ENCODE measurements around the gene CD300C.
"Not testable (repeated sequence)": the region's sequence is repeated elsewhere in the genome, so short reads cannot be mapped to it uniquely, and the experiment has no call there.

CD300C gene

DNA sequence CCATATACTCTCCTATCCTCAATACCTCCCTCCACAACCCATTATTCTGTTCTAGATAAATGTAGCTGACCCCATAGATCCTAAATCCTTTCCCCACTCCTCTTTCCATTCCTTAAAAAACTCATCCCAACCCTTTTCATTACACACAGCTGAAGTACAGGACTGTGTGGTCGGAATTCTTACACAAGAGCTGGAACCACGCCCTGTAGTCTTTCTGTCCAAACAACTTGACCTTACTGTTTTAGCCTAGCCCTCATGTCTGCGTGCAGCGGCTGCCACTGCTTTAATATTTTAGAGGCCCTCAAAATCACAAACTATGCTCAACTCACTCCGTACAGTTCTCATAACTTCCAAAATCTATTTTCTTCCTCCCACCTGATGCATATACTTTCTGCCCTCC, 42.0 kb downstream of the CD300C start:
- DNase-seq: not testable (repeated sequence)

- no peak for DNase-seq
Observed at GRCh38 chr17:74502861-74503260, 43.1 kb downstream of the CD300C start.

DNA sequence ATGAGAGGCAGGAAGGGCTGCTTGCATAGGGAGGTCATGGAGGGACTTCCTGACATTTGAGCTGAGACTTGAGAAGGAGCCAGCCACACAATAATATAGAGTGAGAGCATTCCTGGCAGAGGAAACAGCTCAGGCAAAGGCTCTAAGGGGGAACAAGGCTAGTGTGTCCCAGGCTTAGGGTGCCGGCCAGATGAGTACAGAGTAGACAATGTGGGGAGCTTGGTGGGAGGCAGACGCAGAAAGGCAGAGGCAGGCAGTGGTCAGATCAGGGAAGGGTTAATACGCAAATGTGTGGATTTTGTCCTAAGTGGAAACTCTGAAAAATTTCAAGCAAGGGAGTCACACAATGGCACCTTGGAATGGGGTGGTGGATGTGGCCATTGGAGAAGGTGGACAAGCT, 45.9 kb downstream of the CD300C start:
- DNase-seq: no peak

DNA sequence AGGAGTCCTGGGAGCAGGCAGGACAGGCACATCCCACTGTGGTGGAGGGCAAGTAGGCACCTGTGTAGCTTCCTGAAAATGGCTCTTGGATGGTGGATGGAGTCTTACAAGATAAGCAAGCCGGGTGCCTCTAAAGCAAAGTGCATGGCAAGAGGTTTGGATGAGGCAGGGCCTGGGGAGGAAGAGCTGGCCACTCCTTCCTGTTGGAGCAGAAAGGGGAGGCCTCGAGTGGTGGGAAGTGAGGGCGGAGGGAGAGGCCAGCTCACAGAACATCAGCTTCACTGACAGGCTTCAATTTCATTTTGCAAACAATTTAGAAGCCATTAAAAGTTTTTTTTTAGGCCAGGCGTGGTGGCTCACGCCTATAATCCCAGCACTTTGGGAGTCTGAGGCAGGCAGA, 48.4 kb downstream of the CD300C start:
- no peak for DNase-seq

DNA sequence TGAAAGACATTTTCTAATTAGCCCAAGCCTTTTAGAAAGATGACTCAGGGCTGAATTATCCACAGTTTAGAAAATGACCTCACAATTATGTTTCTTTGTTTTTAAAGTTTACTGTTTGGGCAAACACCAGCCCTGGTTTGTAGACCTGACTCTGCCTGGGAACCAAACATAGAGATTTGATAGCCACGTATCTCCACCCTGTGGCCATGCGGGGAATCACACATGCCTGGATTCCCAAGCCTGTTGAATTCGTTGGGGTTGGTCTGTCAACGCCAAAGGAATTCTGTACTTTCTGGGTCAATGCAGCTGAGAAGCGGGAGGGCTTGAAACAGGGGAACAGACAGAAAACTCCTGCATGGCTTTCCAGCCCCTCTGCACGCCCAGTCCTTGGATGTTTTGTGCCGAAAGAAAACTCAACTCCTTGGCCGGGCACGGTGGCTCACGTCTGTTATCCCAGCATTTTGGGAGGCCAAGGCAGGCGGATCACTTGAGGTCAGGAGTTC, 52.5 kb downstream of the CD300C start:
- peak; percentile 17 for DNase-seq

DNA sequence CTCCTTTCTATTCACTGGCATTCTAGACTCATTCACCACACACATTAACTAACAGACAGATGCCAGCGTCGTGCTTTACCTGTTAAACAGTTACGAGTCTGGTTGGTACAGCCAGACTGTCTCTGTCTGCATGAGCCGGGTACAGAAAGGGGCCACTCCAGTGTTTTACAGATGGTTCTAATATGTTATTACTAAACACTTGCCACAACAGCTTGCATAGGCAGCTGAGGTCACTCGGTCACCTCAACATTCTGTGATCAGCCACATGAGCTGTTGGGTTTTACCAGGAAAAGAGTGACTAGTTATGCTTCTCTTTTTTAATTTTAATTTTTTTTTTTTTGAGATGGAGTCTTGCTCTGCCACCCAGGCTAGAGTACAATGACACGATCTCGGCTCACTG, 54.3 kb downstream of the CD300C start:
- DNase-seq: no peak

Data from NCI-H1105 treated with DMSO at 0.1 percent for 48 hours (cell line).